HCT116 (cell line): Measurements from ENCODE around the gene SMPX. TPM values are rescaled to one million over a fixed set of nuclear protein-coding genes. Genes with fewer than 3 reads are reported as not detected.

Experiments
- ATAC-seq: fragments of 200-7000 bp; cut with Tn5 transposase; 2 replicates; pipeline ENCODE4 v1.9.1; 2020; ENCODE audit warnings: mild to moderate bottlenecking, moderate library complexity
- BruUV-seq: library from RNA; stranded (reverse); fragments of 400-500 nt; replicated peaks from 2 replicates; lab custom pipeline; 2021; lab: Mats Ljungman, UMichigan
- CTCF ChIA-PET: fragments of 300-600 bp; sonication (Branson Sonifier 250); formaldehyde crosslinking; loops from one replicate; lab custom pipeline; 2021; ENCODE audit warnings: antibody characterized with exemption; lab: Charles Lee
- POLR2A ChIA-PET: fragments of 300-600, 350-600 bp; sonication (Branson Sonifier 250); formaldehyde crosslinking; loops from one replicate; lab custom pipeline; 2021; ENCODE audit warnings: antibody characterized with exemption; lab: Charles Lee
- RAD21 ChIA-PET, 2 experiments: fragments of 300-600 bp; sonication (Branson Sonifier 250); formaldehyde crosslinking; loops; one replicate each; lab custom pipeline; 2023; ENCODE audit warnings: low total read pairs in 2 of 2; ENCODE audit not compliant: uncharacterized antibody in 2 of 2, unreplicated experiment in 2 of 2, low non-redundant PET in 1 of 2; lab: Charles Lee
- DNase-seq: peaks from one replicate; pipeline ENCODE4 v3.0.0-alpha.2; 2010; ENCODE audit warnings: low read depth, low spot score
- H2AFZ ChIP-seq: fragments of 200-600 bp; shearing (Covaris generic), sonication (generic); 2 replicates; pipeline ENCODE4 v1.6.1; 2017; ENCODE audit warnings: low read depth, mixed run types, mixed read lengths, antibody characterized with exemption, low read length; ENCODE audit not compliant: poor library complexity, severe bottlenecking
- H3K27ac ChIP-seq: 2 replicates; pipeline ENCODE4 v1.5.1; 2012; ENCODE audit warnings: low read depth, low read length
- H3K27me3 ChIP-seq: fragments of 200-600 bp; sonication (generic); 2 replicates; pipeline ENCODE4 v1.6.1; 2016; ENCODE audit warnings: mixed run types, low read length, mixed read lengths; ENCODE audit not compliant: insufficient read depth
- H3K36me3 ChIP-seq, 2 experiments: fragments of 200-500 bp in 1 of 2; fragments of 200-600 bp in 1 of 2; sonication (Bioruptor generic) in 1 of 2; sonication (generic) in 1 of 2; 2 replicates each; pipeline versions ENCODE4 v1.5.1 to v1.6.1; 2014 to 2016; ENCODE audit warnings: low read length in 2 of 2, inconsistent platforms in 1 of 2, mixed read lengths in 1 of 2, mixed run types in 1 of 2; ENCODE audit not compliant: insufficient read depth in 2 of 2, control insufficient read depth in 1 of 2
- H3K4me1 ChIP-seq, 2 experiments: fragments of 200-600 bp in 1 of 2; sonication (generic) in 1 of 2; 2 replicates each; pipeline versions ENCODE4 v1.5.1 to v1.6.1; 2012 to 2017; ENCODE audit warnings: low read length in 2 of 2, inconsistent platforms in 1 of 2, mild to moderate bottlenecking in 1 of 2, mixed read lengths in 1 of 2, mixed run types in 1 of 2, moderate library complexity in 1 of 2; ENCODE audit not compliant: insufficient read depth in 2 of 2, control insufficient read depth in 1 of 2
- H3K4me2 ChIP-seq: fragments of 200-600 bp; sonication (generic); 2 replicates; pipeline ENCODE4 v1.6.1; 2017; ENCODE audit warnings: mixed run types, low read length, mixed read lengths
- H3K4me3 ChIP-seq, 2 experiments: fragments of 200-600 bp in 1 of 2; sonication (generic) in 1 of 2; replicated peaks in 1 of 2; 2 replicates each; pipeline ENCODE4 v1.5.1; 2011 to 2016; ENCODE audit warnings: low read length in 2 of 2, control low read depth in 1 of 2, low read depth in 1 of 2, mild to moderate bottlenecking in 1 of 2, mixed read lengths in 1 of 2, mixed run types in 1 of 2
- H3K79me2 ChIP-seq: fragments of 200-600 bp; sonication (generic); 2 replicates; pipeline ENCODE4 v1.6.1; 2017; ENCODE audit warnings: mild to moderate bottlenecking, mixed run types, low read length, moderate library complexity, mixed read lengths; ENCODE audit not compliant: insufficient read depth
- H3K9ac ChIP-seq: fragments of 200-600 bp; sonication (generic); 2 replicates; pipeline ENCODE4 v1.6.1; 2016; ENCODE audit warnings: low read length, mixed read lengths
- H3K9me2 ChIP-seq: fragments of 200-600 bp; sonication (generic), shearing (Covaris generic); 2 replicates; pipeline ENCODE4 v1.6.1; 2017; ENCODE audit warnings: mixed run types, mild to moderate bottlenecking, moderate library complexity; ENCODE audit not compliant: insufficient read depth
- H3K9me3 ChIP-seq, 2 experiments: fragments of 200-500 bp in 1 of 2; fragments of 200-600 bp in 1 of 2; sonication (Bioruptor generic) in 1 of 2; sonication (generic) in 1 of 2; 2 replicates each; pipeline ENCODE4 v1.6.1; 2014 to 2017; ENCODE audit warnings: low read length in 2 of 2, mixed read lengths in 2 of 2, inconsistent platforms in 1 of 2, low read depth in 1 of 2, mild to moderate bottlenecking in 1 of 2, mixed run types in 1 of 2, moderate library complexity in 1 of 2; ENCODE audit not compliant: control insufficient read depth in 1 of 2, insufficient read depth in 1 of 2
- H4K20me1 ChIP-seq: fragments of 200-600 bp; sonication (generic), shearing (Covaris generic); 2 replicates; pipeline ENCODE4 v1.6.1; 2017; ENCODE audit warnings: mixed run types, mild to moderate bottlenecking, moderate library complexity; ENCODE audit not compliant: insufficient read depth
- CBX3 ChIP-seq: IDR thresholded peaks from 2 replicates; pipeline ENCODE4 v1.6.1; 2012; ENCODE audit warnings: low read depth
- CEBPB ChIP-seq: IDR thresholded peaks from 2 replicates; pipeline ENCODE4 v1.6.1; 2012; ENCODE audit warnings: low read depth
- CTCF ChIP-seq, 3 experiments: fragments of 200-600 bp in 1 of 3; sonication (generic) in 1 of 3; IDR thresholded peaks in 2 of 3; conservative IDR thresholded peaks in 1 of 3; 2 replicates each; pipeline ENCODE4 v1.5.1; 2012 to 2017; ENCODE audit warnings: low read depth in 2 of 3, low read length in 2 of 3, antibody characterized with exemption in 1 of 3, borderline replicate concordance in 1 of 3, control low read depth in 1 of 3, mild to moderate bottlenecking in 1 of 3, mixed read lengths in 1 of 3, mixed run types in 1 of 3, moderate library complexity in 1 of 3; ENCODE audit not compliant: insufficient read depth in 1 of 3
- EZH2 ChIP-seq: fragments of 200-600 bp; sonication (generic); IDR thresholded peaks from 2 replicates; pipeline ENCODE4 v1.6.1; 2017; ENCODE audit warnings: antibody characterized with exemption, mixed run types
- EZH2phosphoT487 ChIP-seq: fragments of 200-600 bp; IDR thresholded peaks from 2 replicates; pipeline ENCODE4 v1.6.1; 2018; ENCODE audit warnings: antibody characterized with exemption, borderline replicate concordance
- FOSL1 ChIP-seq: IDR thresholded peaks from 2 replicates; pipeline ENCODE4 v1.6.1; 2012; ENCODE audit warnings: low read depth
- JUND ChIP-seq: IDR thresholded peaks from 2 replicates; pipeline ENCODE4 v1.6.1; 2012
- POLR2AphosphoS5 ChIP-seq: IDR thresholded peaks from 2 replicates; pipeline ENCODE4 v1.6.1; 2011; ENCODE audit warnings: mild to moderate bottlenecking, low read depth, low read length, moderate library complexity
- RAD21 ChIP-seq: IDR thresholded peaks from 2 replicates; pipeline ENCODE4 v1.6.1; 2012; ENCODE audit warnings: low read depth, mild to moderate bottlenecking
- SIN3A ChIP-seq: IDR thresholded peaks from 2 replicates; pipeline ENCODE4 v1.6.1; 2012; ENCODE audit warnings: low read depth
- SP1 ChIP-seq: IDR thresholded peaks from 2 replicates; pipeline ENCODE4 v1.6.1; 2012; ENCODE audit warnings: low read depth
- SRF ChIP-seq: IDR thresholded peaks from 2 replicates; pipeline ENCODE4 v1.6.1; 2012; ENCODE audit warnings: low read depth
- TCF7L2 ChIP-seq: IDR thresholded peaks from 2 replicates; pipeline ENCODE4 v1.7.0; 2011; ENCODE audit warnings: borderline replicate concordance, inconsistent platforms; ENCODE audit not compliant: insufficient read depth, insufficient read length; ENCODE audit errors: extremely low read depth
- ZFX ChIP-seq: fragments of 450-650 bp; IDR thresholded peaks from 2 replicates; pipeline ENCODE4 v1.6.1; 2017
- ZNF274 ChIP-seq: fragments of 200-500 bp; sonication (Bioruptor generic); IDR thresholded peaks from 2 replicates; pipeline ENCODE4 v1.6.1; 2014; ENCODE audit warnings: mild to moderate bottlenecking, low read depth, low read length, inconsistent platforms
- intact Hi-C: fragments of 100-400 bp; cut with micrococcal nuclease; formaldehyde crosslinking; loops from 2 replicates; pipeline ENCODE4 v1.10.0; 2022
- total RNA-seq: library from RNA; stranded (reverse); gene quantifications from one replicate; pipeline ENCODE4 v1.2.1, GENCODE V29; 2021; ENCODE audit not compliant: unreplicated experiment
- TF ChIP-seq, protein P1 (sequence below): IDR thresholded peaks from 2 replicates; pipeline ENCODE4 v1.6.1; 2012
- TF ChIP-seq, protein P2 (sequence below): IDR thresholded peaks from 2 replicates; pipeline ENCODE4 v1.6.1; 2012
- TF ChIP-seq, protein P3 (sequence below): IDR thresholded peaks from 2 replicates; pipeline ENCODE4 v1.6.1; 2012; ENCODE audit warnings: low read depth

Gene SMPX
- total RNA-seq, 1 experiment from 2014 or later, result 0.59 TPM

DNA sequence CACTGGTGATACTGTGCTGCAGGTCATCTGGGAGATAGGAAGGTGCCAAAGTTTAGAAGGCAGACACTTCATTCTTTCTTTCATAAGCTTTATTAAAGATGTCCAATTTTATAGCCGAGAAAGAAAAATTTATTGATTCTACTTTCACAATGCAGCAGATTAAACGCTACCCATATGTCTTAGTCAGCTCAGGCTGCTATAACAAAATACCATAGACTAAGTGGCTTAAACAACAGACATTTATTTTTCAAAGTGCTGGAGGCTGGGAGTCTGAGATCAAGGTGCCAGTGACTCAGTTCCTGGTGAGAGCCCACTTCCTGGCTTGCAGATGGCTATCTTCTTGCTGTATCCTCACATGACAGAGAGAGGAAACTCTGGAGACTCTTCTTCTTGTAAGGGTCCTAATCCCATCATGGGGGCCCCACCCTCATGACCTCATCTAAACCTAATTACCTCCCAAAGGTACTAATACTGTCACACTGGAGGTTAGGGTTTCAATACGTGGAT, 66.4 kb downstream of the SMPX start:
- no peaks in the 10 kb centered on the region for H3K4me1 ChIP-seq
- no TSS peak for BruUV-seq
- ATAC-seq (no peak), DNase-seq (no peak)
- no peaks in the 10 kb centered on the region for H3K27me3 ChIP-seq
- POLR2A ChIA-PET, result no interaction called here
- CTCF ChIA-PET, result no interaction called here
- no peak overlapping the region for H3K9ac ChIP-seq
- H3K9me3 ChIP-seq, result no peaks in the 10 kb centered on the region
- H3K79me2 ChIP-seq, result no peaks in the 10 kb centered on the region
- no peak overlapping the region for H2AFZ ChIP-seq
- intact Hi-C loops, result no loop called here
- H3K27ac ChIP-seq, result no peak overlapping the region
- H3K36me3 ChIP-seq, result no peaks in the 10 kb centered on the region
- H4K20me1 ChIP-seq, result no peaks in the 10 kb centered on the region
- no peak overlapping the region for H3K4me3 ChIP-seq
- no peak overlapping the region for H3K4me2 ChIP-seq
- RAD21 ChIA-PET, result no interaction called here
- no peak for TF ChIP-seq RAD21
- no peak for TF ChIP-seq ZNF274
- TF ChIP-seq, protein P1, sequence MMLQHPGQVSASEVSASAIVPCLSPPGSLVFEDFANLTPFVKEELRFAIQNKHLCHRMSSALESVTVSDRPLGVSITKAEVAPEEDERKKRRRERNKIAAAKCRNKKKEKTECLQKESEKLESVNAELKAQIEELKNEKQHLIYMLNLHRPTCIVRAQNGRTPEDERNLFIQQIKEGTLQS, result no peak
- TF ChIP-seq EZH2, result no peak
- TF ChIP-seq SRF, result no peak
- TF ChIP-seq, protein P2, sequence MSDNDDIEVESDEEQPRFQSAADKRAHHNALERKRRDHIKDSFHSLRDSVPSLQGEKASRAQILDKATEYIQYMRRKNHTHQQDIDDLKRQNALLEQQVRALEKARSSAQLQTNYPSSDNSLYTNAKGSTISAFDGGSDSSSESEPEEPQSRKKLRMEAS, result no peak
- no peak for TF ChIP-seq EZH2phosphoT487
- TF ChIP-seq CBX3, result no peak
- no peak for TF ChIP-seq CEBPB
- TF ChIP-seq JUND, result no peak
- no peak for TF ChIP-seq ZFX
- no peak for TF ChIP-seq SP1
- TF ChIP-seq FOSL1, result no peak
- no peak for TF ChIP-seq POLR2AphosphoS5
- no peak for TF ChIP-seq SIN3A
- TF ChIP-seq TCF7L2, result no peak
- TF ChIP-seq, protein P3, sequence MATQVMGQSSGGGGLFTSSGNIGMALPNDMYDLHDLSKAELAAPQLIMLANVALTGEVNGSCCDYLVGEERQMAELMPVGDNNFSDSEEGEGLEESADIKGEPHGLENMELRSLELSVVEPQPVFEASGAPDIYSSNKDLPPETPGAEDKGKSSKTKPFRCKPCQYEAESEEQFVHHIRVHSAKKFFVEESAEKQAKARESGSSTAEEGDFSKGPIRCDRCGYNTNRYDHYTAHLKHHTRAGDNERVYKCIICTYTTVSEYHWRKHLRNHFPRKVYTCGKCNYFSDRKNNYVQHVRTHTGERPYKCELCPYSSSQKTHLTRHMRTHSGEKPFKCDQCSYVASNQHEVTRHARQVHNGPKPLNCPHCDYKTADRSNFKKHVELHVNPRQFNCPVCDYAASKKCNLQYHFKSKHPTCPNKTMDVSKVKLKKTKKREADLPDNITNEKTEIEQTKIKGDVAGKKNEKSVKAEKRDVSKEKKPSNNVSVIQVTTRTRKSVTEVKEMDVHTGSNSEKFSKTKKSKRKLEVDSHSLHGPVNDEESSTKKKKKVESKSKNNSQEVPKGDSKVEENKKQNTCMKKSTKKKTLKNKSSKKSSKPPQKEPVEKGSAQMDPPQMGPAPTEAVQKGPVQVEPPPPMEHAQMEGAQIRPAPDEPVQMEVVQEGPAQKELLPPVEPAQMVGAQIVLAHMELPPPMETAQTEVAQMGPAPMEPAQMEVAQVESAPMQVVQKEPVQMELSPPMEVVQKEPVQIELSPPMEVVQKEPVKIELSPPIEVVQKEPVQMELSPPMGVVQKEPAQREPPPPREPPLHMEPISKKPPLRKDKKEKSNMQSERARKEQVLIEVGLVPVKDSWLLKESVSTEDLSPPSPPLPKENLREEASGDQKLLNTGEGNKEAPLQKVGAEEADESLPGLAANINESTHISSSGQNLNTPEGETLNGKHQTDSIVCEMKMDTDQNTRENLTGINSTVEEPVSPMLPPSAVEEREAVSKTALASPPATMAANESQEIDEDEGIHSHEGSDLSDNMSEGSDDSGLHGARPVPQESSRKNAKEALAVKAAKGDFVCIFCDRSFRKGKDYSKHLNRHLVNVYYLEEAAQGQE, result no peak
- TF ChIP-seq CTCF (IDR thresholded peaks at IDR 0.05 in 2 of 3, conservative IDR thresholded peaks at IDR 0.05 in 1 of 3; ENCODE audit: borderline replicate concordance in 1 of 3, insufficient read depth in 1 of 3, low read depth in 2 of 3, low read length in 2 of 3), result no peak
- no peaks in the 10 kb centered on the region for H3K9me2 ChIP-seq
